Measurements from ENCODE around the gene RPL19. TPM values are rescaled to one million over a fixed set of nuclear protein-coding genes. Genes with fewer than 3 reads are reported as not detected.

The RPL19 gene
- total and polyA plus RNA-seq, 2 experiments from 2014 or later: 806 to 1,924 TPM

DNA sequence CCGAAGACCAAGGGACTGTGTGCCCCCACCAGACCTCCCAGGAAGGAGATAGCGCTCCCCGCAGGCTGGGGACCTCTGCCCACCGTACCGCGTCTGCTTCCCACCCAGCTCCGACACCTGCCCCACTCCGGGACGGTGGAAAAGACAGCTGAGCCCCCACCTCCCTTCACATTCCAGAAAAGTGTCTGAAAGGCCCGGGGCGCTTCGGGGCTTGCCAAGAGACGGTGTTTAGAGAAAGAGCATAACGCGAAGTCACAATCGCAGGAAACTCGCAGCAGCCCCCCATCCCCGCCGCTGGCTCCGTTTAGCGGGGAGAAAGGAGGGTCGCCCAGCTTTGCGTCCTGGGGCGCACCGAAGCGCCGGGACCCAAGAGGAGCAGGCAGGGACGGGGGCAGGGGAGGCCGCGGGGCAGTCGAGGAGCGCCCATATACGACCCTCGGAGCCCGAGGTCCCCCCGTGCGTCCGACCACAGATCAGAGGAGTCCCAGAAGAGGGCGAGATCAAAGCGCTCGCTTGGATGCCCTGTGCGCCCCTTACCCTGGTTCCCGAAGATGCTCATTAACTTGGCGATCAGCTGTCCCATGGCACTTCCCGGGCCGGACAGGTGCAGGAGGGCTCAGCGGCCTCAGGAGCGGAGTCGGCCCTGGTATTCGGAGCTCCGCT, 34.8 kb upstream of the RPL19 start:
- Histone ChIP-seq H3K4me2 (peak overlapping the region; percentile 93), H3K4me3 (no peak overlapping the region), H4K20me1 (ENCODE audit: insufficient read depth, poor library complexity, severe bottlenecking) (no peaks in the 10 kb centered on the region), H3K9me2 (replicated peaks; ENCODE audit: insufficient read depth) (no peaks in the 10 kb centered on the region), H3K9me3 (ENCODE audit: low read depth) (no peaks in the 10 kb centered on the region), H3K27ac (no peak overlapping the region), H3K27me3 (peaks cover 13% of the 10 kb centered on the region), H3K36me3 (replicated peaks; ENCODE audit: insufficient read depth, low read depth) (no peaks in the 10 kb centered on the region), H3K4me1 (ENCODE audit: insufficient read depth) (no peaks in the 10 kb centered on the region), H2AFZ (peak overlapping the region; percentile 41), H3K79me2 (no peaks in the 10 kb centered on the region)
- 20% methylated on average over 44 of the region's 51 CpGs for WGBS (ENCODE audit: low lambda C conversion rate, missing lambda C conversion rate)
- peak; percentile 34 for TF ChIP-seq EZH2 (IDR thresholded peaks at IDR 0.05; ENCODE audit: borderline replicate concordance)
- no peak for TF ChIP-seq EZH2phosphoT487 (IDR thresholded peaks at IDR 0.05; ENCODE audit: low read depth, severe bottlenecking, unreplicated experiment)
- DNase-seq (ENCODE audit: low spot score): no peak

DNA sequence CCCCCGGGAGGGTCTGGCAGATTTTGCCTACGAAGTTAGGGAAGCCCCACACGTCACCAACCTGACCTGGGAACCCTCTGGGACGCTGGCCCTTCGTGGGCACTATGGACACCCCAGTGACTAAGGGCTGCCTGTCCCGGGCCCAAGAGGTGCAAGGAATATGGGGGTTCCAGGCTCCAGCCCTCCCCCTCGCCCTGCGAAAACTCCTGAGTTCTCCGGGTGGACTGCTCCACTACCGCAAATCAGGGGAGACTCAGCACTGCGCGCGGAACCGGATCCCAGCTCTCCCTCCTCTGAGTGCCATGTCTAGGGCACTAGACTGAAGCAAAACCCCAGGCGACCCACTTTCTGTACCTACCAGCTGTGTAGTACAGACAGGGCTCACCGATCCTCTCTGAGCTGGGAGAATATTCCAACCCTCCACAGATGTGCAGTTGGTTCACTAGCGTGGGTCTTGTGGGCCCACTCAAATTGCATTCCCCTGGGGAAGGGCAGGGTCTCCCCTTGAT, 34.2 kb upstream of the RPL19 start, which contains the start of gene ARL5C:
TSS of gene ARL5C (minus strand) at position 321 of the 509 bp plus-strand sequence. CDS start 401 bp downstream, outside the sequence.
- no peak for TF ChIP-seq CTCF (IDR thresholded peaks at IDR 0.05; ENCODE audit: poor library complexity)
- TF ChIP-seq EZH2phosphoT487 (IDR thresholded peaks at IDR 0.05; ENCODE audit: low read depth, severe bottlenecking, unreplicated experiment): no peak
- no peak for TF ChIP-seq EZH2 (IDR thresholded peaks at IDR 0.05; ENCODE audit: borderline replicate concordance)
- Histone ChIP-seq H3K9me3 (ENCODE audit: low read depth) (no peaks in the 10 kb centered on the region), H3K4me3 (no peak within 1 kb of the TSS), H4K20me1 (ENCODE audit: insufficient read depth, poor library complexity, severe bottlenecking) (no peaks in the 10 kb centered on the region), H3K27me3 (peaks cover 13% of the 10 kb centered on the region), H3K4me2 (peak within 1 kb of the TSS; percentile 93), H3K4me1 (ENCODE audit: insufficient read depth) (no peaks in the 10 kb centered on the region), H3K27ac (no peak within 1 kb of the TSS), H3K36me3 (replicated peaks; ENCODE audit: insufficient read depth, low read depth) (no peaks in the 10 kb centered on the region), H3K79me2 (no peaks in the 10 kb centered on the region), H2AFZ (peak within 1 kb of the TSS; percentile 41), H3K9me2 (replicated peaks; ENCODE audit: insufficient read depth) (no peaks in the 10 kb centered on the region)
- no peak for DNase-seq (ENCODE audit: low spot score)
- 75% methylated on average over 17 of the region's 17 CpGs for WGBS (ENCODE audit: low lambda C conversion rate, missing lambda C conversion rate)

GRCh38 chr17:39166437-39167335, 33.4 kb upstream of the RPL19 start:
- Histone ChIP-seq H2AFZ (no peak overlapping the region), H3K4me2 (no peak overlapping the region), H3K79me2 (no peaks in the 10 kb centered on the region), H3K4me1 (ENCODE audit: insufficient read depth) (no peaks in the 10 kb centered on the region), H4K20me1 (ENCODE audit: insufficient read depth, poor library complexity, severe bottlenecking) (no peaks in the 10 kb centered on the region), H3K9me3 (ENCODE audit: low read depth) (no peaks in the 10 kb centered on the region), H3K36me3 (replicated peaks; ENCODE audit: insufficient read depth, low read depth) (no peaks in the 10 kb centered on the region), H3K27me3 (peaks cover 13% of the 10 kb centered on the region), H3K27ac (no peak overlapping the region), H3K4me3 (no peak overlapping the region), H3K9me2 (replicated peaks; ENCODE audit: insufficient read depth) (no peaks in the 10 kb centered on the region)
- 52% methylated on average over 7 of the region's 7 CpGs for WGBS (ENCODE audit: low lambda C conversion rate, missing lambda C conversion rate)
- TF ChIP-seq CTCF (IDR thresholded peaks at IDR 0.05; ENCODE audit: poor library complexity) (no peak), EZH2phosphoT487 (IDR thresholded peaks at IDR 0.05; ENCODE audit: low read depth, severe bottlenecking, unreplicated experiment) (no peak), EZH2 (IDR thresholded peaks at IDR 0.05; ENCODE audit: borderline replicate concordance) (no peak)
- DNase-seq (ENCODE audit: low spot score): no peak
